Stomach (tissue), 9 donors: ENCODE results near the gene NR1I2. TPM values are rescaled to one million over a fixed set of nuclear protein-coding genes. Genes with fewer than 3 reads are reported as not detected.

Source experiments
- DNase-seq, 2 donors: peaks; one replicate each; pipeline versions ENCODE4 v3.0.0 to v3.0.0-alpha.2; 2013 to 2019
- H3K27ac ChIP-seq, 5 donors: fragments of 200-600 bp in 4 of 5; sonication (generic) in 4 of 5; one replicate each; pipeline ENCODE4 v1.5.1; 2013 to 2019; ENCODE audit warnings: mild to moderate bottlenecking in 1 of 5, moderate library complexity in 1 of 5
- H3K27me3 ChIP-seq, 3 donors: fragments of 200-600 bp; sonication (generic); one replicate each; pipeline ENCODE4 v1.5.1; 2017 to 2019; ENCODE audit warnings: mixed run types in 1 of 3
- H3K36me3 ChIP-seq, 4 donors: fragments of 200-600 bp; sonication (generic); 1 replicate in 3 of 4; 2 replicates in 1 of 4; pipeline ENCODE4 v1.5.1; 2016 to 2019
- H3K4me1 ChIP-seq, 4 donors: fragments of 200-600 bp; sonication (generic); one replicate each; pipeline ENCODE4 v1.5.1; 2016 to 2019
- H3K4me3 ChIP-seq, 4 donors: fragments of 200-600 bp; sonication (generic) in 3 of 4; one replicate each; pipeline ENCODE4 v1.5.1; 2016 to 2019; ENCODE audit warnings: mild to moderate bottlenecking in 1 of 4
- H3K9me3 ChIP-seq, 4 donors: fragments of 200-600 bp; sonication (generic); one replicate each; pipeline ENCODE4 v1.5.1; 2016 to 2019
- EP300 ChIP-seq: sonication (generic); formaldehyde crosslinking; IDR thresholded peaks from one replicate; pipeline ENCODE4 v1.6.1; 2017; ENCODE audit warnings: antibody characterized with exemption
- POLR2A ChIP-seq, 4 donors: fragments of 450-650 bp; IDR thresholded peaks; one replicate each; pipeline ENCODE4 v1.6.1; 2016; ENCODE audit warnings: antibody characterized with exemption in 4 of 4, control low read depth in 2 of 4, mild to moderate bottlenecking in 1 of 4, moderate library complexity in 1 of 4
- POLR2AphosphoS5 ChIP-seq, 3 donors: sonication (generic); formaldehyde crosslinking; IDR thresholded peaks; one replicate each; pipeline ENCODE4 v1.6.1; 2016; ENCODE audit warnings: antibody characterized with exemption in 3 of 3
- WGBS, 5 donors: extraction: QIAGEN DNeasy Blood & Tissue Kit in 3 of 5; methylation state at CpG; one replicate each; pipeline versions ENCODE4 v1.1.5 to v1.1.7; 2013 to 2018; 5-methylcytosine and 5-hydroxymethylcytosine counted together
- intact Hi-C: fragments of 100-400 bp; cut with DNase I; formaldehyde crosslinking; loops from one replicate; pipeline ENCODE4 v1.15.1; 2023; ENCODE audit warnings: low total_unique reads
- polyA plus RNA-seq, 3 donors: library from polyadenylated mRNA; stranded (reverse); fragments of 200-250 nt; gene quantifications; one replicate each; pipeline ENCODE4 v1.2.3, GENCODE V29; 2013
- total RNA-seq, 5 donors: library from RNA; depleted of rRNA; stranded (reverse); fragments of >200 nt; gene quantifications; one replicate each; pipeline versions ENCODE4 v1.1.0 to v1.2.3, GENCODE V29; 2014 to 2016
- TF ChIP-seq, protein P1 (sequence below), 7 experiments: fragments of 450-650 bp in 4 of 7; fragments of 200-600 bp in 3 of 7; sonication (generic) in 3 of 7; IDR thresholded peaks; one replicate each; pipeline ENCODE4 v1.5.1; 2016 to 2019; ENCODE audit warnings: antibody characterized with exemption in 7 of 7, control low read depth in 2 of 7, mild to moderate bottlenecking in 1 of 7
- donor health status: healthy with polysubstance abuse.
- donor health status: Bipolar disorder and iron deficiency.
- donor health status: healthy.

Gene NR1I2
- total and polyA plus RNA-seq, 8 donors = 0.08 to 37.4 (median 5.4) TPM; not detected in 4

DNA sequence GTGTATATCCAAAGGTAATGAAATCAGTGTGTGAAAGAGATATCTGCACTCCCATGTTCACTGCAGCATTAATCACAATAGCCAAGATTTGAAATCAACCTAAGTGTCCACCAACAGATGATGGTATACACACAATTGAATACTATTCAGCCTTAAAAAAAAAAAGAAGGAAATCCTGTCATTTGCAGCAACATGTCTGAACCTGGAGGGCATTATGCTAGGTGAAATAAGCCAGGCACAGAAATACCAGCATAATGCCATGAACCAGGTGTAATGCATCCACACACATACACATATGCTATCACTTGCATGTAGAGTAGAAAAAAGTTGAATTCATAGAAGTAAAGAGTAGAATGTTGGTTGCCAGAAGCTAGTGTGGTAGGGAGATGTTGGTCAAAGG lies 18.4 kb upstream of the NR1I2 start:
- Histone ChIP-seq H3K36me3 (no peaks in the 10 kb centered on the region), H3K4me1 (no peaks in the 10 kb centered on the region), H3K9me3 (no peaks in the 10 kb centered on the region), H3K4me3 (no peak overlapping the region), H3K27me3 (no peaks in the 10 kb centered on the region), H3K27ac (no peak overlapping the region)
- DNase-seq = no peak
- TF ChIP-seq, protein P1, sequence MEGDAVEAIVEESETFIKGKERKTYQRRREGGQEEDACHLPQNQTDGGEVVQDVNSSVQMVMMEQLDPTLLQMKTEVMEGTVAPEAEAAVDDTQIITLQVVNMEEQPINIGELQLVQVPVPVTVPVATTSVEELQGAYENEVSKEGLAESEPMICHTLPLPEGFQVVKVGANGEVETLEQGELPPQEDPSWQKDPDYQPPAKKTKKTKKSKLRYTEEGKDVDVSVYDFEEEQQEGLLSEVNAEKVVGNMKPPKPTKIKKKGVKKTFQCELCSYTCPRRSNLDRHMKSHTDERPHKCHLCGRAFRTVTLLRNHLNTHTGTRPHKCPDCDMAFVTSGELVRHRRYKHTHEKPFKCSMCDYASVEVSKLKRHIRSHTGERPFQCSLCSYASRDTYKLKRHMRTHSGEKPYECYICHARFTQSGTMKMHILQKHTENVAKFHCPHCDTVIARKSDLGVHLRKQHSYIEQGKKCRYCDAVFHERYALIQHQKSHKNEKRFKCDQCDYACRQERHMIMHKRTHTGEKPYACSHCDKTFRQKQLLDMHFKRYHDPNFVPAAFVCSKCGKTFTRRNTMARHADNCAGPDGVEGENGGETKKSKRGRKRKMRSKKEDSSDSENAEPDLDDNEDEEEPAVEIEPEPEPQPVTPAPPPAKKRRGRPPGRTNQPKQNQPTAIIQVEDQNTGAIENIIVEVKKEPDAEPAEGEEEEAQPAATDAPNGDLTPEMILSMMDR (IDR thresholded peaks at IDR 0.05) = no peak
- TF ChIP-seq POLR2AphosphoS5 (IDR thresholded peaks at IDR 0.05) = no peak
- TF ChIP-seq POLR2A (IDR thresholded peaks at IDR 0.05) = no peak
- no peak for TF ChIP-seq EP300
- intact Hi-C loops = no loop called here

DNA sequence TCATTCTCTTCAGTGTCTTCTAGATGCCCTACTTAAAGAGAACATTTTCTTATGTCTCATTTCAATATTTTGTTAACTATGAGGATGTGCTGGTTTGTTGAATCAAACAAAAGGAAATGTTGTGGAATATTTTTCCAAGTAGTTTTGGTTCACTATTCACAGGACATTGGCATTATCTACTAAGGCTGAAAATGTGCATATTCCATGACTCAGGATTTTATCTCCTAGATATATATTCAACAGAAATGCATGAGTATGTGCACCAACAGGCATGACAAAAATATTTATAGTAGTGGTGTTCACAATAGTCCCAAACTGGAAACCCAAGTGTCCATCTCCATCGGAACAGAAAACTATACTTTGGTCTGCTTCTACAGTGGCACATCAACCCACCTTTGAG lies 16.7 kb upstream of the NR1I2 start:
- Histone ChIP-seq H3K36me3 (no peaks in the 10 kb centered on the region), H3K27ac (no peak overlapping the region), H3K4me1 (no peaks in the 10 kb centered on the region), H3K9me3 (no peaks in the 10 kb centered on the region), H3K27me3 (no peaks in the 10 kb centered on the region), H3K4me3 (no peak overlapping the region)
- no peak for TF ChIP-seq POLR2A (IDR thresholded peaks at IDR 0.05)
- TF ChIP-seq, protein P1 (IDR thresholded peaks at IDR 0.05) = no peak
- TF ChIP-seq EP300 = no peak
- TF ChIP-seq POLR2AphosphoS5 (IDR thresholded peaks at IDR 0.05) = no peak
- WGBS, 5 donors = 93 to 100% (median 96%) methylated on average over 1 of the region's 1 CpG
- DNase-seq = no peak
- intact Hi-C loops = no loop called here

DNA sequence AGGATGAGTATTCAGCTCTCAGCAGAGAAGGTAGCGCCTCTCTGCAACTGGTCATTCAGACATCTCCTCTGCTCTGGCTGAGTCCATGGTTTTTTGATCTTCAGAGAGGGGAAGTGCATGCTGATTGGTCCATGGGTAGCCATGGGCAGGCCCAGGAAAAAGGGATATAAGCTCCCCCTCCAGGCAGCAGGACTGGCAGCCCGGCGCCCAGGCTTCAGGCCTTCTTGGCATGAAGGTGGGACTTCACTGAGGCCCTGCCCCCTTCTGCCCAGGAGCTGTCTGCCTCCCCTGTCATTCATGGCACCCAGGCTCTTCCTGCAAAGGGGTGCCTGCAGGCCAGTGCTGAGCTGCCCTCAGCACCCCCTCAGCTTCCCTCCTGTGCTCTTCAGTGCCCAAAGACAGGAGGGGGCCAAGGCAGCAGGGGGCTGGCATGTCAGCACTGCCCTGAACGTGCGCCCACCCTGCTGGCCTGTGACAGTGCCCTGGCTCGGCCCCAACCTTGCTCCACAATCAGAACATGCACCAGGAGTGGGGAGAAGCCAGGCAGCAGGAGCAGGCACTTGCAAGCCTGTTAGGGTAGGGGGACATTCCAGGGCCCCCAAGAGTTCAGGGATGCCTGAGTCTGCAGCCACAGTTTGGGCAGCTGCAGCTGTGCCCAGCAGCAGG lies 13.8 kb upstream of the NR1I2 start:
- DNase-seq = no peak
- Histone ChIP-seq H3K36me3 (no peaks in the 10 kb centered on the region), H3K27ac (no peak overlapping the region), H3K4me1 (no peaks in the 10 kb centered on the region), H3K9me3 (no peaks in the 10 kb centered on the region), H3K4me3 (no peak overlapping the region), H3K27me3 (no peaks in the 10 kb centered on the region)
- 91 to 100% (median 93%) methylated on average over 3 to 6 of the region's 6 CpGs for WGBS, 5 donors
- TF ChIP-seq POLR2AphosphoS5 (IDR thresholded peaks at IDR 0.05) (no peak), POLR2A (IDR thresholded peaks at IDR 0.05) (no peak), EP300 (no peak)
- TF ChIP-seq, protein P1 (IDR thresholded peaks at IDR 0.05) = no peak
- intact Hi-C loops = no loop called here

DNA sequence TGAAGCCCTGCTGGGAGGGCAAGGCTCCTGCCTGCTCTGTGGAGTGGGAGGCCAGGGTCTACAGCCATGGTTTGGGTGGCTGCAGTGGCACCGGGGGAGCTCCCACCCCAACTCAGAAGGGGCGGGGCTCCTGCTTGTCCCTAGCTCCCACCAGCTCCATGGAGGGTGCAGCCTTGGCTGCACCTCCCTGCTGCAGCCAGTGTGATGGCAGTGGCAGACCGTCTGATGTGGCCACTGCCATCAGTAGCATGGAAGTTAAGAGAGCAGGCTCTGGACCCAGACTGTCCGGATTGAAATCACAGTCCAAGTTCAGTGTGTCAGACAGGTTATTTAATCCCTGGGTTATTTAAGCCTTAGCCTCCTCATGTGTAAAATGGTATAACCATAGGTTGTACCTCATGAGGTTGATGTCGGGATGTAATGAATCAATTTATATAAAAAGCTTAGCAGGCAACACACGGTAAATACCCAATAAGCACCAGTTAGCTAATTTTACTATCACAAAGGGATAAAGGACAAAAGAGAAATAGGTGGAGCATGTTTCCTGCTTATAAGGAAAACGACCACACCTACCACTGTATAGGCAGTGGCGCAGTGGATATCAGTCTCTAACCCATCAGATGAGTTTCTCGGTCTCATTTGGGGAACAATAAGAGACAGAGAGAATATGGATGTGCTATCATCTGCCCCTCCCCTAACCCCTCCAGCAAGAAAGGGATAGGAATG lies 13.1 kb upstream of the NR1I2 start:
- intact Hi-C loops = no loop called here
- no peaks in the 10 kb centered on the region for H3K4me1 ChIP-seq
- no peaks in the 10 kb centered on the region for H3K9me3 ChIP-seq
- TF ChIP-seq, protein P1 (IDR thresholded peaks at IDR 0.05) = no peak
- TF ChIP-seq POLR2A (IDR thresholded peaks at IDR 0.05) (no peak), EP300 (no peak), POLR2AphosphoS5 (IDR thresholded peaks at IDR 0.05) (no peak)
- 78 to 86% (median 82%) methylated on average over 6 to 9 of the region's 9 CpGs for WGBS, 5 donors
- no peak overlapping the region for H3K4me3 ChIP-seq
- no peak for DNase-seq
- H3K27ac ChIP-seq = no peak overlapping the region
- no peaks in the 10 kb centered on the region for H3K27me3 ChIP-seq
- H3K36me3 ChIP-seq = no peaks in the 10 kb centered on the region
